ENCODE results near the gene CHN1.

Gene CHN1

GRCh38 chr2:175006281-175006680 lies 1.1 kb upstream of the CHN1 start:
- no peaks in the 10 kb centered on the region for H3K9me3 Mint-ChIP-seq
- no peak for DNase-seq
- H3K4me3 Mint-ChIP-seq = peak overlapping the region; percentile 65
- H3K4me1 Mint-ChIP-seq = peaks cover 13% of the 10 kb centered on the region
- no peaks in the 10 kb centered on the region for H3K36me3 Mint-ChIP-seq
- H3K27ac Mint-ChIP-seq = no peak overlapping the region
- H3K27me3 Mint-ChIP-seq = peaks cover 61% of the 10 kb centered on the region
- CTCF ChIA-PET = interaction anchor here (0.7 to 1.6 kb wide), 4 partner anchors 29 to 390 kb away, joined by 3 to 7 read pairs (median 3); no protein-coding TSS in a partner anchor

DNA sequence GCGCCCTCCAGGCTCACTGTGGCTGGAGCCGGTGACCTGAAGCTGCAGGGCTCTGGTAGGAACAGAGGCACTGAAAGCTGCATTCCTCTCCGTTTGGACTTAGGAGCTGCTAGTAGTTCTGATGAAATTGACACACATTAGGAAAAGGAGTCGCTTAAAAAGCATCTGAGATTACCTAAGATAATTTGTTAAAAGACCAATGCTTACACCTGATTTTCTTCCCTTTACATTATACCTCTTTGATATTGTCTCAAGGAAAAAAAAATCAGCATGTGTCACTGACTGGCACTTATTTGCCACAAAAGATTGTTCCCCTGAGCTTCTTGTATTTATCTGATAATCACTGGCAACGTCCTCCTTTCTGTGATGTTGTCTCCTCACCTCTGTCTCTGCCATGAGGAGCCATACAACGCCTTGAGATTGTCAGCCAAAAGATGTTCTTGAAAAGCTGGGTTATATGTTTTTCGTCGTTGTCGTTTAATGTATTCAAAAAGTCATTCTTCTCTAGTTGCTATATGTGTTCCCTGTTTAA lies 618 bp upstream of the CHN1 start:
- Mint-ChIP-seq H3K9me3 (no peaks in the 10 kb centered on the region), H3K4me1 (peaks cover 13% of the 10 kb centered on the region), H3K4me3 (peak overlapping the region; percentile 65), H3K27ac (no peak overlapping the region), H3K27me3 (peaks cover 61% of the 10 kb centered on the region), H3K36me3 (no peaks in the 10 kb centered on the region)
- no peak for DNase-seq
- CTCF ChIA-PET = interaction anchor here (0.7 to 1.6 kb wide), 11 partner anchors 10 to 390 kb away, joined by 3 to 7 read pairs (median 3); no protein-coding TSS in a partner anchor

DNA sequence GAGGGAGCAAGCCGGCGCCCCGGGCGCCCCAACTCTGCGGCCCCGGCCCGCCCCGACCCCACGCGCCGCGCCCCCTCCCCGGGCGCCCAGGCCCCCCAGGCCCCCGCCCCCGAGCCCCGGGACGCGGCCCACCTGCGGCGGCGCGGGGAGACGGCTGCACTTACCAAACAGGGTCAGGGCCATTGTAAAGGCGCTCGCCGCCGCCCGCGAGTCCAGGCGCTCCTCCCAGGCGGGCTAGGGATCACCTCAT lies 526 bp downstream of the CHN1 start:
- Mint-ChIP-seq H3K4me1 (peaks cover 13% of the 10 kb centered on the region), H3K27me3 (peaks cover 70% of the 10 kb centered on the region), H3K4me3 (peak overlapping the region; percentile 77), H3K9me3 (no peaks in the 10 kb centered on the region), H3K27ac (no peak overlapping the region), H3K36me3 (no peaks in the 10 kb centered on the region)
- no peak for DNase-seq
- CTCF ChIA-PET = interaction anchor here (1.1 to 1.6 kb wide), 3 partner anchors 13 to 306 kb away, joined by 3 to 6 read pairs (median 4); no protein-coding TSS in a partner anchor

DNA sequence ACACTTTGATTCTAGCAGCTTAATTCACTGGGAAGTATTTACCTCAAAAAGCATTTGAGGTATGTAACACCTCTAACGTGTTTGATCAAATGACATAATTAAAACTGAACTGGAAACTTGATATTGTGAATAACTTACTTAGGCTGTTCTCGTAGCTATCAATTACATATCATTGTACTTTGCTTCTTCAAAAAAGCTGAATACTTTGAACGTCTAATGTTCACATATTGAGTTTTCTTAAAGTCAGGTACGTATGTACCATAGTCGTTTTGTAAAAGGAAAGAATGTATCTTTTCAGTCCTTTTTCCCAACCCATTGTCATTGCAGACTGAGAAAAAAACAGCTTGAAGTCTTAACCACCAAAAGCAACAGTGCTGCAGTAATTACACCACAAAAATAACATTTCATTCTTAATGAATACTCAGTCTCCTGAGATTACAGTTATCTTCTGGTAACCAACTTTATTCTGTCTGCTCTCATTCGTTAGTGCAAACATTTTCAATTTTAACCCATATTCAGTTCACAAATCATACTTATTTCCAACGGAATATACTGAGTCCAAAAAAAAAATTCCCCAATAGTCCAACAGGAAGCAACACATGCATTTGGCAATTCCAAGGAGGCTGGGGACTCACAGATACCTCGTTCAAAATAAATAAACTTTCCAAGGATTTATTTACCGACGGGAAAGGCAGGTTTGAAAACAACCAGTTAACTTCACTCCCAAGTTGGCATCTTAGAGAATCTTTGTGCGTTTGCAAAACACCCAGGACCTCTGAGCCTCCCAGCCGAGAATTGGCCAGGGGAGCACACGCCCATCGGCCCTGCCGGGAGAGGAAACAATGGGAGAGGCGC lies 1.1 kb downstream of the CHN1 start:
- no peak for DNase-seq
- Mint-ChIP-seq H3K27me3 (peaks cover 65% of the 10 kb centered on the region), H3K36me3 (no peaks in the 10 kb centered on the region), H3K9me3 (no peaks in the 10 kb centered on the region), H3K4me3 (peak overlapping the region; percentile 77), H3K27ac (no peak overlapping the region), H3K4me1 (peaks cover 13% of the 10 kb centered on the region)
- CTCF ChIA-PET = interaction anchor here (0.7 to 1.6 kb wide), 4 partner anchors 12 to 304 kb away, joined by 3 to 6 read pairs (median 4); no protein-coding TSS in a partner anchor

DNA sequence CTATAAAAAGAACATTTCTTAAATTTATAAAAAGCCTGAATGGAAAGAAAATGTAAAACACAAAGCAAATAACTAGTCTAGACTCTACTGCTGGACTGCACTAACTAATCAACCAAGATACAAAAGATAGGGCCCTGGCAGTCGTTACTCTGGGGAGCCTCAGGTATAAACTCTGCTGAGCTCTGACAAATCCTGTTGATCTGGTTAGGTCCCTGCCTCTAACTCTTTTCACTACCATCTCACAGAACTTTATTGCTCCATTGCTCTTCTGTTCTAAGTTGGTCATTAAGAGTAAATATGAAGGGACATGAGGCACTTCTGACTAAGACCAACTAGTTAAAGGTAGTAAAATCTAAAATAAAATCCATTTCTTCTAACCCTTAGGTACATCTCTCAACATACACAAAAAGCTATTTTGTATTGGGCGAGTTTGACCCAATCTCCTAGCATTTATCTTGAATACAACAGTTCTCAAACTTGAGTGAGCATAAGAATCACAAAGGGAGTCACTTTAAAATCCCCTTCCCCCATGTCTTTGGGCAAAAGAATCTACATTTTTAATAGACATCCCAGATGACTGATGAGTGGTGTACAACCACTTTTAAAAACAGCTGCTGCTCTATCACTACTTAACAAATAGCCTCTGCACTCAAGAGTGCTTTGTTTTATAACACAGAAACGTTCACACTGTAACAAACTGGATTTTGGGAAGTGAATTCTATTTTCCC lies 2.5 kb downstream of the CHN1 start:
- Mint-ChIP-seq H3K36me3 (no peaks in the 10 kb centered on the region), H3K4me3 (no peak overlapping the region), H3K27ac (no peak overlapping the region), H3K9me3 (no peaks in the 10 kb centered on the region), H3K27me3 (peaks cover 60% of the 10 kb centered on the region), H3K4me1 (peaks cover 13% of the 10 kb centered on the region)
- CTCF ChIA-PET = interaction anchor here (0.8 kb wide), 1 partner anchor 283 kb away, joined by 4 read pairs; no protein-coding TSS in a partner anchor
- no peak for DNase-seq

- no peaks in the 10 kb centered on the region for H3K9me3 Mint-ChIP-seq
- H3K4me1 Mint-ChIP-seq = peaks cover 13% of the 10 kb centered on the region
- H3K36me3 Mint-ChIP-seq = no peaks in the 10 kb centered on the region
- peaks cover 52% of the 10 kb centered on the region for H3K27me3 Mint-ChIP-seq
- H3K4me3 Mint-ChIP-seq = no peak overlapping the region
- DNase-seq = no peak
- CTCF ChIA-PET = interaction anchor here (0.8 kb wide), 2 partner anchors 282 to 303 kb away, joined by 3 to 4 read pairs; no protein-coding TSS in a partner anchor
- no peak overlapping the region for H3K27ac Mint-ChIP-seq
Observed at GRCh38 chr2:175001566-175001965, 3.6 kb downstream of the CHN1 start.

GRCh38 chr2:174997110-174997509 lies 8.1 kb downstream of the CHN1 start:
- DNase-seq = no peak
- Mint-ChIP-seq H3K4me3 (no peak overlapping the region), H3K4me1 (no peaks in the 10 kb centered on the region), H3K27ac (no peak overlapping the region), H3K36me3 (no peaks in the 10 kb centered on the region), H3K9me3 (no peaks in the 10 kb centered on the region), H3K27me3 (peaks cover 14% of the 10 kb centered on the region)
- CTCF ChIA-PET = interaction anchor here (1.5 kb wide), 1 partner anchor 226 kb away, joined by 4 read pairs; no protein-coding TSS in a partner anchor

GRCh38 chr2:174996622-174997021 lies 8.6 kb downstream of the CHN1 start:
- DNase-seq = no peak
- Mint-ChIP-seq H3K36me3 (no peaks in the 10 kb centered on the region), H3K27ac (no peak overlapping the region), H3K9me3 (no peaks in the 10 kb centered on the region), H3K27me3 (peaks cover 10% of the 10 kb centered on the region), H3K4me3 (no peak overlapping the region), H3K4me1 (no peaks in the 10 kb centered on the region)
- CTCF ChIA-PET = interaction anchor here (0.8 to 1.5 kb wide), 3 partner anchors 226 to 261 kb away, joined by 3 to 4 read pairs (median 4); no protein-coding TSS in a partner anchor

DNA sequence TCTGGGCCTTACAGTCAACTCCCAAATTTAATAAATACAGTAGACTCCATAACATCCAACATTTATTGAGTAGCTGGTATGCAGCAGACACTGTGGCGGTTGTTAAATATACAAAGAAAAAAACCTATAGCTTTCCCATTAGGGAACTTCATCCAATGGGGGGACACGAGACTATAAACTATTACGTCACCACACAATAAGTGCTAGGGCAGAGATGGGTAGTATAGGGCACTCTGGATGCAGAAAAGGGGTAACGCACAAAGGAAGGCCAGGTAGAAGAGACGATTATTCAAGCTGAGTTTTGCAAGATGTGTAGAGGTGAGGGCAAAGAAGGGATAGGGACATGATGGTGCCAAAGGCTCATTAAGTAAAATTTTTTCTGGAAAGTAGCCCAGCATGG lies 10.8 kb downstream of the CHN1 start:
- Mint-ChIP-seq H3K4me1 (no peaks in the 10 kb centered on the region), H3K27me3 (peaks cover 6% of the 10 kb centered on the region), H3K36me3 (no peaks in the 10 kb centered on the region), H3K9me3 (no peaks in the 10 kb centered on the region), H3K4me3 (no peak overlapping the region), H3K27ac (no peak overlapping the region)
- CTCF ChIA-PET = interaction anchor here (0.8 to 2.1 kb wide), 3 partner anchors 9 to 297 kb away, joined by 3 to 7 read pairs (median 3); no protein-coding TSS in a partner anchor
- no peak for DNase-seq

DNA sequence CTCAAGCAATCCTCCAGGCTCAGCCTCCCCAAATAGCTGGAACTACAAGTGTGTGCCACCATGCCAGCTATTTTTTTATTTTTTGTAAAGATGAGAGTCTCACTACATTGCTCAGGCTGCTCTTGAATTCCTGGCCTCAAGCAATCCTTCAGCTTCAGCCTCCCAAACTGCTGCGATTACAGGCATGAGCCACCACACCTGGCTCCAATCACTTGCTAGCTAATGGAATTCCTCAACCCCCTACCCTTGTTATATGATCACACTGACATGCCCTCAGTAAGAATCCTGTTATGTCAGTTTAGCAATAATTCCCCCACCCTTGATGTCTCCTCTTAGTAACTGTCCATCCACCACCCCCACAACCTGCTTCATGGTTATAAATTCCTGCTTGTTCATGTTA lies 12.3 kb downstream of the CHN1 start:
- Mint-ChIP-seq H3K4me3 (no peak overlapping the region), H3K27ac (no peak overlapping the region), H3K4me1 (no peaks in the 10 kb centered on the region), H3K36me3 (no peaks in the 10 kb centered on the region), H3K9me3 (no peaks in the 10 kb centered on the region), H3K27me3 (peaks cover 6% of the 10 kb centered on the region)
- DNase-seq = no peak
- CTCF ChIA-PET = interaction anchor here (0.9 to 6.0 kb wide), 4 partner anchors 12 to 259 kb away, joined by 3 to 53 read pairs (median 20); partner anchors contain the start of gene CHN1

DNA sequence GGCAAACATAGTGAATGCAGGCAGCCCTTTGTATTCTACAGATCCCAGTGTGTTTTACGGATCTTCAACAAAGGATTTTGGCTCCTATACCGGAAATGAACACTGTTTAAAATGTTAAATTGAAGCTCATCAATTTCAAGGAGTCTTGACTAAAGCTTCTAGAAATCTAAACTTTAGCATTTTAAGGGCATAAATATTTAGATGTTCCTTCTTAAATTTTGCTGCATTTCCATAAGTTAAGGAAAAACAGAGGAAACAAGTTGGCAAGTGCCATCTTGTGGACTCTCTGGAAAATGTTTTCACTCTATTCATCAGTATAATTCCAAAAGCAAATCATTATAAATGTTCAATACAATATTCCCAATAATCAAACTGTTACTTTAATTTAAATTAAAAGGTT lies 19.6 kb downstream of the CHN1 start:
- no peak for DNase-seq
- H3K36me3 Mint-ChIP-seq = no peaks in the 10 kb centered on the region
- no peaks in the 10 kb centered on the region for H3K4me1 Mint-ChIP-seq
- no peaks in the 10 kb centered on the region for H3K9me3 Mint-ChIP-seq
- CTCF ChIA-PET = interaction anchor here (0.8 to 4.7 kb wide), 8 partner anchors 9 to 291 kb away, joined by 3 to 56 read pairs (median 12); no protein-coding TSS in a partner anchor
- H3K27me3 Mint-ChIP-seq = peaks cover 6% of the 10 kb centered on the region
- H3K27ac Mint-ChIP-seq = no peak overlapping the region
- H3K4me3 Mint-ChIP-seq = no peak overlapping the region

GRCh38 chr2:174984561-174984960 lies 20.6 kb downstream of the CHN1 start:
- CTCF ChIA-PET = interaction anchor here (0.8 to 4.7 kb wide), 11 partner anchors 11 to 288 kb away, joined by 3 to 56 read pairs (median 6); no protein-coding TSS in a partner anchor
- Mint-ChIP-seq H3K27ac (no peak overlapping the region), H3K36me3 (no peaks in the 10 kb centered on the region), H3K27me3 (peaks cover 3% of the 10 kb centered on the region), H3K4me1 (no peaks in the 10 kb centered on the region), H3K9me3 (no peaks in the 10 kb centered on the region), H3K4me3 (no peak overlapping the region)
- DNase-seq = no peak

- Mint-ChIP-seq H3K9me3 (no peaks in the 10 kb centered on the region), H3K27me3 (peaks cover 5% of the 10 kb centered on the region), H3K4me3 (no peak overlapping the region), H3K36me3 (no peaks in the 10 kb centered on the region), H3K4me1 (no peaks in the 10 kb centered on the region), H3K27ac (no peak overlapping the region)
- no peak for DNase-seq
- CTCF ChIA-PET = interaction anchor here (0.8 to 1.0 kb wide), 2 partner anchors 10 to 232 kb away, joined by 3 read pairs; no protein-coding TSS in a partner anchor
Observed at GRCh38 chr2:174981331-174981730, 23.9 kb downstream of the CHN1 start.

DNA sequence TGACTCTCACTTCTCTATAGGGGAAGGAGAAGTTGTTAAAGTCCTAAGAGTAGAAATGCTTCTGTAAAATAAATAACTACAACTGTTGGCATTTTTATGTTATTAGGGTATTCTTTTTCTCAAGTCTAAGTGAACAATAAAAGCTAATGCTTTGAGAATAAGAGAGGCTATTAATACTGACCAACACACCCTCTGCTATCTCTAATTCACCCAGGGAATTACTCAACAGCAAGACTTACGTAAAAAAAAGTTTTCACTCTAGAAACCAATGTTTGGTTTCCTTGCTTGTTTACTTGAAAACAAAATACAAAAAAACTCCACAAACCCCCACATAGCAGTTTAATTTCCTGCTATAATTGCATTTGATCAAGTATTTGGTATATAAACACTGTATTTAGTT lies 25.2 kb downstream of the CHN1 start:
- DNase-seq = no peak
- H3K9me3 Mint-ChIP-seq = no peaks in the 10 kb centered on the region
- CTCF ChIA-PET = interaction anchor here (1.0 to 1.6 kb wide), 2 partner anchors 11 to 231 kb away, joined by 3 to 4 read pairs; no protein-coding TSS in a partner anchor
- no peaks in the 10 kb centered on the region for H3K36me3 Mint-ChIP-seq
- peaks cover 5% of the 10 kb centered on the region for H3K27me3 Mint-ChIP-seq
- H3K4me3 Mint-ChIP-seq = no peak overlapping the region
- H3K27ac Mint-ChIP-seq = no peak overlapping the region
- no peaks in the 10 kb centered on the region for H3K4me1 Mint-ChIP-seq

Measured in activated naive CD4-positive, alpha-beta T cell treated with anti-CD3 and anti-CD28 coated beads, Interleukin-2, amount 10 ng/mL, durations not matched to agents 7 days and 5 days (primary cell).